Measurements from ENCODE around the gene ATOH7. TPM values are rescaled to one million over a fixed set of nuclear protein-coding genes. Genes with fewer than 3 reads are reported as not detected.

The ATOH7 gene
- total and polyA plus RNA-seq, 9 of the 15 experiments (the other 6 are each of a cell fraction or from before 2014, with no cell fraction given) = not detected

DNA sequence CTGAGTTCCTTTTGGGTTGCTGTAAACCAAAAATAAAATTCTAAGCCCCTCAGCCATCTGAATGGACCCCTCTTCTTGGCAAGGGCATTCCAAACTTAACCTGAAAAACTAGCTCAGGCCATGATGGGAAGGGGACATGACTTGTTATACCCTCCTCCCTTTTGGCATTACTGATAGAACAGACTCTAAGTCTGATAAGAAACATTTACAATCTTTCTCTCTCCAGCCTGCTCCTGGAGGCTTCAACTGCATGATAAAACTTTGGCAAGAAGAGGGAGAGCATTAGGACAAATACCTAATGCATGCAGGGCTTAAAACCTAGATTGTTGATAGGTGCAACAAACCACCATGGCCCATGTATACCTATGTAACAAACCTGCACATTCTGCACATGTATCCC is 40.9 kb upstream of the ATOH7 start (continued):
- TF ChIP-seq CREBBP (IDR thresholded peaks at IDR 0.05; ENCODE audit: low read depth, low read length) (no peak), ZNF764 (CRISPR knock-in tag; IDR thresholded peaks at IDR 0.05; ENCODE audit: low read depth) (no peak), ETV6 (IDR thresholded peaks at IDR 0.05; ENCODE audit: borderline replicate concordance in 1 of 2, low read depth in 2 of 2, low read length in 1 of 2) (no peak), ETV6 (CRISPR knock-in tag; IDR thresholded peaks at IDR 0.05; ENCODE audit: borderline replicate concordance) (no peak), NCOR1 (IDR thresholded peaks at IDR 0.05) (peak; percentile 91), ZNF253 (CRISPR knock-in tag; conservative IDR thresholded peaks at IDR 0.05) (no peak), DNMT1 (IDR thresholded peaks at IDR 0.05) (no peak), TEAD4 (IDR thresholded peaks at IDR 0.05; ENCODE audit: low read length) (peak; percentile 91), TEAD4 (CRISPR knock-in tag; IDR thresholded peaks at IDR 0.05; ENCODE audit: borderline replicate concordance) (no peak), HDAC6 (IDR thresholded peaks at IDR 0.05; ENCODE audit: low read depth, low read length) (no peak), ARID1B (IDR thresholded peaks at IDR 0.05) (peak; percentile 90), HDAC3 (IDR thresholded peaks at IDR 0.05; ENCODE audit: borderline replicate concordance, partially characterized antibody) (peak; percentile 33), SOX6 (IDR thresholded peaks at IDR 0.05) (peak; percentile 69; the same call in 1 of the 2 replicates), SETDB1 (IDR thresholded peaks at IDR 0.05; ENCODE audit: low read length) (no peak), GATAD2B (IDR thresholded peaks at IDR 0.05; ENCODE audit: borderline replicate concordance) (0 out of 2 replicates have a peak, but pooled peaks have one; percentile 25), NFIC (IDR thresholded peaks at IDR 0.05) (peak; percentile 73), FOXM1 (IDR thresholded peaks at IDR 0.05; ENCODE audit: low read depth) (peak; percentile 79; the same call in 1 of the 2 replicates), FOXM1 (CRISPR knock-in tag; IDR thresholded peaks at IDR 0.05; ENCODE audit: low read depth) (no peak), KLF16 (IDR thresholded peaks at IDR 0.05) (peak; percentile 81), MTA2 (IDR thresholded peaks at IDR 0.05; ENCODE audit: low read depth) (peak; percentile 83), CC2D1A (IDR thresholded peaks at IDR 0.05) (peak; percentile 58; the same call in 1 of the 2 replicates), CBFA2T2 (conservative IDR thresholded peaks at IDR 0.05) (peak; percentile 92)
- TF ChIP-seq, protein P1, sequence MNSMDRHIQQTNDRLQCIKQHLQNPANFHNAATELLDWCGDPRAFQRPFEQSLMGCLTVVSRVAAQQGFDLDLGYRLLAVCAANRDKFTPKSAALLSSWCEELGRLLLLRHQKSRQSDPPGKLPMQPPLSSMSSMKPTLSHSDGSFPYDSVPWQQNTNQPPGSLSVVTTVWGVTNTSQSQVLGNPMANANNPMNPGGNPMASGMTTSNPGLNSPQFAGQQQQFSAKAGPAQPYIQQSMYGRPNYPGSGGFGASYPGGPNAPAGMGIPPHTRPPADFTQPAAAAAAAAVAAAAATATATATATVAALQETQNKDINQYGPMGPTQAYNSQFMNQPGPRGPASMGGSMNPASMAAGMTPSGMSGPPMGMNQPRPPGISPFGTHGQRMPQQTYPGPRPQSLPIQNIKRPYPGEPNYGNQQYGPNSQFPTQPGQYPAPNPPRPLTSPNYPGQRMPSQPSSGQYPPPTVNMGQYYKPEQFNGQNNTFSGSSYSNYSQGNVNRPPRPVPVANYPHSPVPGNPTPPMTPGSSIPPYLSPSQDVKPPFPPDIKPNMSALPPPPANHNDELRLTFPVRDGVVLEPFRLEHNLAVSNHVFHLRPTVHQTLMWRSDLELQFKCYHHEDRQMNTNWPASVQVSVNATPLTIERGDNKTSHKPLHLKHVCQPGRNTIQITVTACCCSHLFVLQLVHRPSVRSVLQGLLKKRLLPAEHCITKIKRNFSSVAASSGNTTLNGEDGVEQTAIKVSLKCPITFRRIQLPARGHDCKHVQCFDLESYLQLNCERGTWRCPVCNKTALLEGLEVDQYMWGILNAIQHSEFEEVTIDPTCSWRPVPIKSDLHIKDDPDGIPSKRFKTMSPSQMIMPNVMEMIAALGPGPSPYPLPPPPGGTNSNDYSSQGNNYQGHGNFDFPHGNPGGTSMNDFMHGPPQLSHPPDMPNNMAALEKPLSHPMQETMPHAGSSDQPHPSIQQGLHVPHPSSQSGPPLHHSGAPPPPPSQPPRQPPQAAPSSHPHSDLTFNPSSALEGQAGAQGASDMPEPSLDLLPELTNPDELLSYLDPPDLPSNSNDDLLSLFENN (IDR thresholded peaks at IDR 0.05; ENCODE audit: low read depth in 2 of 2, low read length in 2 of 2) = peak in 1 of 2 experiments; percentile 59; a peak in 1 of 4 replicates

Measured in K562 (cell line).